ENCODE measurements around the gene HDAC4. TPM values are rescaled to one million over a fixed set of nuclear protein-coding genes. Genes with fewer than 3 reads are reported as not detected.

The HDAC4 gene
- total and polyA plus RNA-seq, 2 of the 8 experiments (the other 6 are each of a cell fraction or from before 2014, with no cell fraction given), result 15.4 to 31.5 TPM

DNA sequence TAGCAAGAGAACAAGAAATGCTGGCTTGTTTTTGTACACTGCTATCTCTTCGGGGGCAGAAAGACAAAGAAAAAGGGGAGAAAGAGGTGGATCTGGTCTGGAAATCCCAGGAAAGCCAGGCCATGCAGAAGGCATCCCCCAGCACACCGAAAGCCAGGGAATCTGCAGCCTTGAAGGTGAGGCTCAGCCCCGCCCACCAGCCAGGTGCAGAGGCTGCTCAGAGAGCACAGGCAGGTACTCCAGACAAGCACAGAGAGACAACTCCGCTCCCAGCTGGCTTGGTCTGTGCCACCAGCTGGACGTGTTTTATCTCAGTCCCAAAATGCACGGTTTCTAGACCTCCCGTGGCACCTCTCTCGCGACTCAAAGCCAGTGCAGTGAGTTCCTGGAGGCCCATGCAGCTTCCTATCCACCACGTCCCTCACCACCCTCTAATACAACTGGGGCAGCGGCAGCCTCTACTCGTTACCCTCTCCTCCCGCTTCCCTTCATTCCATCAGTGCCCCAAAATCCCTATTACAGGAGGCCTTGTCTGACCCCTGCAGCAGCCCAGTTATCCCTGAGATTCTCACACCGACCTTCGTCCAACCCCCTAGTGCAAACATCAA is 62.8 kb downstream of the HDAC4 start:
- Histone ChIP-seq H3K9ac (replicated peaks in 1 of 4; ENCODE audit: extremely low read depth in 1 of 4, low read depth in 3 of 4, low read length in 3 of 4) (no peak overlapping the region), H3K9me3 (ENCODE audit: insufficient read depth in 2 of 2, low read depth in 1 of 2, low read length in 1 of 2) (no peaks in the 10 kb centered on the region), H3K23ac (ENCODE audit: insufficient read length) (no peak overlapping the region), H4K91ac (replicated peaks; ENCODE audit: insufficient read length, low read length) (peak overlapping the region; percentile 62), H4K5ac (ENCODE audit: insufficient read length, low read depth, low read length) (no peak overlapping the region), H3K79me1 (ENCODE audit: low read depth, low read length) (peaks cover 24% of the 10 kb centered on the region), H2BK120ac (replicated peaks; ENCODE audit: low read depth, low read length) (no peak overlapping the region), H4K8ac (ENCODE audit: extremely low read depth, insufficient read depth, low read length) (no peak overlapping the region), H3K14ac (ENCODE audit: insufficient read length) (no peak overlapping the region), H3K4me3 (ENCODE audit: extremely low read depth in 1 of 4, insufficient read depth in 2 of 4, low read depth in 3 of 4, low read length in 4 of 4) (no peak overlapping the region), H2BK15ac (ENCODE audit: low read length) (no peak overlapping the region), H2AK5ac (ENCODE audit: low read depth, low read length) (no peak overlapping the region), H3K56ac (replicated peaks; ENCODE audit: insufficient read length, low read depth, low read length) (no peak overlapping the region), H3K4me1 (replicated peaks in 1 of 4; ENCODE audit: control insufficient read depth in 3 of 4, insufficient read depth in 4 of 4, low read length in 3 of 4) (peaks cover 0 to 13% (median 4%) of the 10 kb centered on the region in 4 experiments; a peak in 5 of 7 replicates), H2BK20ac (ENCODE audit: low read length) (no peak overlapping the region), H3K27ac (ENCODE audit: low read depth, low read length) (no peak overlapping the region), H3K4me2 (ENCODE audit: insufficient read depth in 1 of 2, low read depth in 2 of 2, low read length in 2 of 2) (peak overlapping the region in 1 of 2 experiments; percentile 9; a peak in 1 of 4 replicates), H2AFZ (ENCODE audit: low read length) (no peak overlapping the region), H3K4ac (replicated peaks; ENCODE audit: insufficient read length, low read depth, low read length) (no peak overlapping the region), H4K20me1 (replicated peaks in 1 of 2; ENCODE audit: control insufficient read depth in 1 of 2, insufficient read depth in 2 of 2, low read length in 2 of 2) (peaks cover 13 to 29% of the 10 kb centered on the region in 2 experiments), H2BK5ac (ENCODE audit: low read depth, low read length) (peak overlapping the region; percentile 52; the same call in 1 of the 2 replicates), H3K23me2 (ENCODE audit: low read depth, low read length) (no peaks in the 10 kb centered on the region), H3K36me3 (ENCODE audit: control insufficient read depth in 2 of 4, insufficient read depth in 4 of 4, low read length in 3 of 4) (no peaks in the 10 kb centered on the region), H3K18ac (ENCODE audit: extremely low read depth, low read length) (no peak overlapping the region), H3K27me3 (replicated peaks in 1 of 4; ENCODE audit: control insufficient read depth in 3 of 4, extremely low read depth in 1 of 4, insufficient read depth in 3 of 4, low read length in 3 of 4) (no peaks in the 10 kb centered on the region), H2BK12ac (ENCODE audit: low read depth, low read length) (no peak overlapping the region), H3K79me2 (ENCODE audit: control insufficient read depth in 1 of 2, insufficient read depth in 2 of 2, low read length in 2 of 2) (peaks cover 4 to 93% of the 10 kb centered on the region in 2 experiments; a peak in 3 of 4 replicates)
- FAIRE-seq, result no peak
- ChIA-PET CTCF (ENCODE audit: partially characterized antibody) (interaction anchor here (1.9 to 2.3 kb wide), 3 partner anchors 10 to 53 kb away, joined by 5 to 8 read pairs (median 5); no protein-coding TSS in a partner anchor), POLR2A (ENCODE audit: partially characterized antibody) (interaction anchor here (0.7 to 1.7 kb wide), 3 partner anchors 11 to 88 kb away, joined by 4 read pairs; no protein-coding TSS in a partner anchor)
- no peak for DNase-seq (ENCODE audit: low read depth in 1 of 2, low spot score in 2 of 2)
- WGBS, 2 experiments (ENCODE audit: extremely low coverage in 1 of 2, insufficient coverage in 1 of 2, insufficient read length in 1 of 2, insufficient replicate concordance in 2 of 2, low coverage in 1 of 2, low lambda C conversion rate in 2 of 2, missing lambda C conversion rate in 1 of 2), result 73% methylated on average over 15 of the region's 15 CpGs; no CpG with 5 or more reads in 1 of the 2 experiments
- TF ChIP-seq KDM5A (IDR thresholded peaks at IDR 0.05; ENCODE audit: low read length) (no peak), RBBP5 (IDR thresholded peaks at IDR 0.05; ENCODE audit: borderline replicate concordance, low read depth, low read length) (no peak), TAF1 (IDR thresholded peaks at IDR 0.05; ENCODE audit: low read depth, low read length) (no peak), CBX5 (IDR thresholded peaks at IDR 0.05; ENCODE audit: low read depth, low read length) (no peak), YY1 (IDR thresholded peaks at IDR 0.05; ENCODE audit: low read depth, low read length) (no peak), FOSL1 (IDR thresholded peaks at IDR 0.05; ENCODE audit: insufficient read depth, low read depth, low read length) (no peak), GABPA (IDR thresholded peaks at IDR 0.05; ENCODE audit: borderline replicate concordance, insufficient read depth, low read length) (no peak), JUN (IDR thresholded peaks at IDR 0.05; ENCODE audit: low read depth, low read length) (no peak), CEBPB (IDR thresholded peaks at IDR 0.05; ENCODE audit: low read depth, low read length) (no peak), HDAC2 (IDR thresholded peaks at IDR 0.05; ENCODE audit: borderline replicate concordance in 1 of 2, low read depth in 2 of 2, low read length in 2 of 2) (no peak), KDM4A (IDR thresholded peaks at IDR 0.05; ENCODE audit: low read depth, low read length, severe bottlenecking) (no peak)
- TF ChIP-seq, protein P1, sequence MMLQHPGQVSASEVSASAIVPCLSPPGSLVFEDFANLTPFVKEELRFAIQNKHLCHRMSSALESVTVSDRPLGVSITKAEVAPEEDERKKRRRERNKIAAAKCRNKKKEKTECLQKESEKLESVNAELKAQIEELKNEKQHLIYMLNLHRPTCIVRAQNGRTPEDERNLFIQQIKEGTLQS (IDR thresholded peaks at IDR 0.05; ENCODE audit: insufficient read depth, low read depth, low read length), result no peak

All from H1 (cell line).